K562 (cell line): ENCODE measurements around the gene SHANK1. TPM values are rescaled to one million over a fixed set of nuclear protein-coding genes. Genes with fewer than 3 reads are reported as not detected.

Experiments used
- CTCF ChIP-seq, 3 experiments: IDR thresholded peaks in 2 of 3; conservative IDR thresholded peaks in 1 of 3; 2 replicates each; pipeline ENCODE4 v1.5.1; 2011 to 2012; ENCODE audit warnings: low read length in 3 of 3, mild to moderate bottlenecking in 3 of 3, control low read depth in 2 of 3, improper control_type of control experiment in 1 of 3, inconsistent platforms in 1 of 3, low read depth in 1 of 3, mixed read lengths in 1 of 3, moderate library complexity in 1 of 3; ENCODE audit not compliant: insufficient read depth in 2 of 3
- DIDO1 ChIP-seq: fragments of 450-650 bp; IDR thresholded peaks from 2 replicates; pipeline ENCODE4 v1.6.1; 2016; ENCODE audit warnings: low read depth, missing biosample characterization, missing genetic modification characterization
- ELF1 ChIP-seq: fragments of 200-800 bp; sonication (Bioruptor generic); IDR thresholded peaks from 2 replicates; pipeline ENCODE4 v1.6.1; 2016; ENCODE audit warnings: missing genetic modification characterization, missing compliant biosample characterization
- ESRRB ChIP-seq: fragments of 250-450 bp; sonication (Bioruptor Pico); IDR thresholded peaks from 2 replicates; pipeline ENCODE4 v1.5.0; 2020; ENCODE audit warnings: mild to moderate bottlenecking, moderate library complexity, borderline replicate concordance
- MCM7 ChIP-seq, 2 experiments: fragments of 450-650 bp; IDR thresholded peaks; 2 replicates each; pipeline ENCODE4 v1.6.1; 2016 to 2018
- MTF1 ChIP-seq: fragments of 250-450 bp; sonication (Bioruptor Pico); IDR thresholded peaks from 2 replicates; pipeline ENCODE4 v1.9.0; 2021; ENCODE audit warnings: moderate library complexity, mild to moderate bottlenecking, inconsistent platforms, borderline replicate concordance
- POLR2G ChIP-seq: fragments of 200-400 bp; formaldehyde crosslinking; IDR thresholded peaks from 2 replicates; pipeline ENCODE4 v1.6.1; 2017; ENCODE audit warnings: low read depth, mild to moderate bottlenecking, antibody characterized with exemption, low read length, moderate library complexity
- PYGO2 ChIP-seq: fragments of 450-650 bp; IDR thresholded peaks from 2 replicates; pipeline ENCODE4 v1.6.1; 2016; ENCODE audit warnings: mild to moderate bottlenecking, missing genetic modification characterization, moderate library complexity, missing compliant biosample characterization
- REST ChIP-seq, 2 experiments: fragments of 450-650 bp; formaldehyde crosslinking in 1 of 2; IDR thresholded peaks; 2 replicates each; pipeline versions ENCODE4 v1.4.0 to v1.6.1; 2014 to 2020; ENCODE audit warnings: mild to moderate bottlenecking in 2 of 2, borderline replicate concordance in 1 of 2, low read depth in 1 of 2
- TRIM24 ChIP-seq, 2 experiments: fragments of 450-650 bp; IDR thresholded peaks; 2 replicates each; pipeline ENCODE4 v1.6.1; 2016
- ZBTB1 ChIP-seq: sonication (generic); formaldehyde crosslinking; IDR thresholded peaks from 2 replicates; pipeline ENCODE4 v1.8.1; 2023; ENCODE audit warnings: missing genetic modification reagents, low read depth, mild to moderate bottlenecking, borderline replicate concordance
- ZBTB17 ChIP-seq: fragments of 450-650 bp; formaldehyde crosslinking; IDR thresholded peaks from 2 replicates; pipeline ENCODE4 v1.4.0; 2020; ENCODE audit warnings: mild to moderate bottlenecking
- ZNF740 ChIP-seq, 3 experiments: fragments of 200-800 bp in 1 of 3; sonication (Bioruptor generic) in 1 of 3; sonication (generic) in 1 of 3; formaldehyde crosslinking in 1 of 3; IDR thresholded peaks; 2 replicates each; pipeline versions ENCODE4 v1.6.1 to v1.8.0; 2016 to 2022; ENCODE audit warnings: mild to moderate bottlenecking in 2 of 3, missing compliant biosample characterization in 2 of 3, missing genetic modification characterization in 2 of 3, missing genetic modification reagents in 1 of 3
- polyA plus RNA-seq, 8 experiments: library from polyadenylated mRNA; depleted of rRNA in 4 of 8; stranded (reverse) in 5 of 8; unstranded in 3 of 8; fragments of >200 nt; fragmentation: Nextera tagmentation in 2 of 8; fragmentation: Illumina TruSeq in 1 of 8; extraction: Ambion mirVana in 2 of 8; extraction: Trizol in 1 of 8; gene quantifications; 2 replicates each; pipeline versions ENCODE4 v1.2.1 to v1.2.3, GENCODE V29; 2011 to 2014; ENCODE audit warnings: inconsistent platforms in 1 of 8, missing spikeins in 1 of 8
- total RNA-seq, 7 experiments: library from RNA; depleted of rRNA in 6 of 7; stranded (reverse); fragments of >200 nt in 6 of 7; fragmentation: Illumina TruSeq in 2 of 7; extraction: Trizol in 2 of 7; gene quantifications; 2 replicates each; pipeline versions ENCODE4 v1.2.1 to v1.2.3, GENCODE V29; 2011 to 2021; ENCODE audit warnings: low replicate concordance in 1 of 7

The SHANK1 gene
- total and polyA plus RNA-seq, 9 of the 15 experiments (the other 6 are each of a cell fraction or from before 2014, with no cell fraction given): 0.33 to 1.3 (median 0.55) TPM; not detected in 2

GRCh38 chr19:50728084-50728737 lies 8.6 kb upstream of the SHANK1 start (continued):
- 0 out of 2 replicates have a peak, but pooled peaks have one; percentile 27 for TF ChIP-seq REST (IDR thresholded peaks at IDR 0.05; ENCODE audit: borderline replicate concordance)
- TF ChIP-seq REST (CRISPR knock-in tag; IDR thresholded peaks at IDR 0.05; ENCODE audit: low read depth): 0 out of 2 replicates have a peak, but pooled peaks have one; percentile 25
- no peak for TF ChIP-seq MTF1 (CRISPR knock-in tag)
- no peak for TF ChIP-seq ZBTB17 (CRISPR knock-in tag)
- TF ChIP-seq MCM7 (IDR thresholded peaks at IDR 0.05): no peak
- no peak for TF ChIP-seq TRIM24 (IDR thresholded peaks at IDR 0.05)
- TF ChIP-seq DIDO1: no peak
- 0 out of 2 replicates have a peak, but pooled peaks have one; percentile 33 for TF ChIP-seq ZNF740 (CRISPR knock-in tag; IDR thresholded peaks at IDR 0.05)
- TF ChIP-seq ZNF740 (tag; IDR thresholded peaks at IDR 0.05): no peak
- TF ChIP-seq ZBTB1 (CRISPR knock-in tag): no peak
- TF ChIP-seq PYGO2 (tag): no peak
- peak; percentile 85 for TF ChIP-seq POLR2G
- TF ChIP-seq ESRRB (CRISPR knock-in tag): no peak
- peak in 1 of 3 experiments; percentile 8; a peak in 1 of 6 replicates for TF ChIP-seq CTCF (IDR thresholded peaks at IDR 0.05 in 2 of 3, conservative IDR thresholded peaks at IDR 0.05 in 1 of 3; ENCODE audit: insufficient read depth in 2 of 3, low read depth in 1 of 3, low read length in 3 of 3)
- no peak for TF ChIP-seq ELF1 (tag)
